Right ventricle myocardium superior (tissue), 1 donor: ENCODE measurements around the gene SLC38A7. TPM values are rescaled to one million over a fixed set of nuclear protein-coding genes. Genes with fewer than 3 reads are reported as not detected.
A peak's percentile ranks its signal among the peaks of the same experiment; 100 is the strongest.
"Not testable (repeated sequence)": the region's sequence is repeated elsewhere in the genome, so short reads cannot be mapped to it uniquely, and the experiment has no call there.

ENCODE experiments used
- ATAC-seq: fragments of 200-7000 bp; cut with Tn5 transposase; one replicate; pipeline ENCODE4 v1.9.1; 2020; ENCODE audit warnings: mild to moderate bottlenecking; ENCODE audit not compliant: poor library complexity
- DNase-seq: peaks from one replicate; pipeline ENCODE4 v3.0.0-alpha.2; 2020
- intact Hi-C: fragments of 100-400 bp; cut with DNase I; formaldehyde crosslinking; loops from one replicate; pipeline ENCODE4 v1.11.2; 2022
- total RNA-seq: library from RNA; stranded (reverse); fragmentation: NEBNext Ultra II Directional; extraction: Animal tissue kit (Norgen Biotek cat#: 25700); gene quantifications from one replicate; pipeline ENCODE4 v1.2.1, GENCODE V29; 2021
- donor health status: DM: no; HTN: yes; CAD: no; lungs with severe emphysema.

Gene SLC38A7
- total RNA-seq, 1 donor from 2014 or later, result 35.3 TPM

DNA sequence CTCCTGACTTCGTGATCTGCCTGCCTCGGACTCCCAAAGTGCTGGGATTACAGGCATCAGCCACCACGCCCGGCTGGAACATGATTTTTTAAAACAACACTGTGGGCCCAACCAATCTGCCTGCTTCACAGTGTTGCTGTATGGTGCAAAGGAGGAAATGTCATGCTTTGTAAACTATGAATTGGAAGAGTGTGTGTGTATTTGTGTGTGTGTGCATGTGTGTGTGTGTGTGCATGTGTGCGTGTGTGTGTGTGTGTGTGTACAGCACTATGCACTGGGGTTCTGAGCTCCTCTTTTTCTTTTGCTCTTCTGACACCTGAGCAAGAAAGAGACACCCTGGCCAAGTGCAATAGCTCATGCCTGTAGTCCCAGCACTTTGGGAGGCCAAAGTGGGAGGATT lies 40.5 kb downstream of the SLC38A7 start:
- DNase-seq, result no peak
- intact Hi-C loops, result no loop called here
- ATAC-seq, result no peak

DNA sequence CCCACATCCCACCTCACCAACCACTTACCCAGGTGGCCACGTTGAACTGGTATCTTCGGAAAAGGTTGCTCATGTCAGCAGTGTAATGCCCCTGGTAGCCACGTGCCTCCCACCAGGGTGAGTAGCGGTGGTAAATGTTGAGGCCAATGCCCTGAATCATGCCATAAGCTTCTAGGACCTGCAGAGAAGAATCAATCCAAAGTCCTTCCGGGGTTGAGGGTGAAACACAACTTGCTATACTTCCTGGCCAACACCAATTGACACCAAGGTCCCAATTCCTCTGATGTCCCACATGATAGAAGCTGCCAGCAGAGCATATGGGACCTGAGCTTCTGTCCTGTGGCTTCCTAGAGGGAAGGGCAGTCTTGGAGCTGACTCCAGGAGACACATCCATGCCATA lies 43.6 kb downstream of the SLC38A7 start:
- ATAC-seq, result no peak
- intact Hi-C loops, result no loop called here

DNA sequence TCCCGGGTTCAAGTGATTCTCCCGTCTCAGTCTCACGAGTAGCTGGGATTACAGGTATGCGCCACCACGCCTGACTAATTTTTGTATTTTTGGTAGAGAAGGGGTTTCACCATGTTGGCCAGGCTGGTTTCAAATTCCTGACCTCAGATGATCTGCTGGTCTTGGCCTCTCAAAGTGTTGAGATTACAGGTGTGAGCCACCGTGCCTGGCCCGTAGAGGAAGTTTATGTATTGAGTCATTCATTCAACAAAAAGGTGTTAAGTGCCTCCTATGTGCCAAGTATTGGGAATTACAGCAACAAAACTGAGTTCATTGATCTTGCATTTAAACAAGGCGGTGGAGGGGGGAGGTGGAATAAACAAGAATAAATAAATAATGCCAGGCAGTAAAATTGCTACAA lies 44.7 kb downstream of the SLC38A7 start:
- intact Hi-C loops, result loop anchor here (10.0 kb wide), 2 partner anchors 125 to 305 kb away; partner anchors contain the start of gene SETD6
- ATAC-seq (no peak), DNase-seq (no peak)

More for the DNA sequence above, 43.6 kb downstream of the SLC38A7 start:
- DNase-seq, result no peak

DNA sequence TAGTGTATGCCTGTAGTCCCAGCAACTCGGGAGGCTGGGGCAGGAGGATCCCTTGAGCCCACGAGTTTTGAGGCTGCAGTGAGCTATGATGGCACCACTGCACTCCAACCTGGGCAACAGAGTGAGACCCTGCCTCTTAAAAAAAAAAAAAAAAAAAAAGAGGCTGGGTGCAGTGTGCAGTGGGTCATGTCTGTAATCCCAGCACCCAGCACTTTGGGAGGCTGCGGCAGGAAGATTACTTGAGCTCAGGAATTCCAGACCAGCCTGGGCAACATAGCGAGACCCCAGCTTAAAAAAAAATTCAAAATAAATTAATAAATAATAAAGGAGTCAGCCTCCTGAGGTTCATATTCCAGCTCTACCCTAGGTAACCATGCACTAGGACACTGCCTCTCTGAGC lies 45.3 kb downstream of the SLC38A7 start:
- no peak for ATAC-seq
- intact Hi-C loops, result loop anchor here (10.0 kb wide), 2 partner anchors 124 to 304 kb away; partner anchors contain the start of gene SETD6
- no peak for DNase-seq

DNA sequence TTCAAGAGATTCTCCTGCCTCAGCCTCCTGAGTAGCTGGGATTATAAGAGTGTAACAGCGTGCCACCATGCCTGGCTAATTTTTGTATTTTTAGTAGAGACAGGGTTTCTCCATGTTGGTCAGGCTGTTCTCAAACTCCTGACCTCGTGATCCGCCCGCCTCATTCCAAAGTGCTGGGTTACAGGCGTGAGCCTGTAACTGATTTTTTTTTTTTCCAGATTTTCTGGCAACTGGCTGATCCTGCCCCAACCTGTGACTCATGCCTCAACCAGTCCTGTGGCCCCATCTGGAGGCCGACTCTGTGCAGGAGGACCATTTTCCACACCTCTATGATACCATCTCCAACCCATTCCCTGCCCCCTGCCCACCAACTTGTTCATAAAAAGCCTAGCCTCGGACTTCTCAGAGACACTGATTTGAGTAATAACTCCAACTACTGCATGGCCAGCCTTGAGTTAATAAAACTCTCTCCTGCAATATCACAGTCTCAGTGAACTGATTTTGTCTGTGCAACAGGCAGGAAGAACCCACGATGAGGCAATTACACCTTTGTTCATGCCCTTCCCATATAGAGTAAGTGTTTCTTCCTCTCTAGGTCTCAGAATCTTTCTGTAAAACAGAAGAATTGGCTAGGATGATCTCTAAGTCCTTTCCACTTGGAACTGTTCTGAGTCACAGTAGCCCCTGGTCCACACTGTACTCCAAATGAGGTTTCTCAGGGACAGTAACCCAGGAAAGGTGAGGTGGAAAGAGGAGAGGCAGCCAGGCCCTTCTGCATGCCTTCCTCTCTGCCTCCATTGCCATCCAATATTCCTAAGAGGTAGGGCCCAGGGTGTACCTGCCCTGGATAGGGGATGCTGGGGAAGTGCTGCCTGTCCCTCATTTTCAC lies 46.2 kb downstream of the SLC38A7 start:
- ATAC-seq, result peak; percentile 93
- DNase-seq, result peak; percentile 47
- intact Hi-C loops, result loop anchor here (10.0 kb wide), 2 partner anchors 124 to 304 kb away; partner anchors contain the start of gene SETD6

DNA sequence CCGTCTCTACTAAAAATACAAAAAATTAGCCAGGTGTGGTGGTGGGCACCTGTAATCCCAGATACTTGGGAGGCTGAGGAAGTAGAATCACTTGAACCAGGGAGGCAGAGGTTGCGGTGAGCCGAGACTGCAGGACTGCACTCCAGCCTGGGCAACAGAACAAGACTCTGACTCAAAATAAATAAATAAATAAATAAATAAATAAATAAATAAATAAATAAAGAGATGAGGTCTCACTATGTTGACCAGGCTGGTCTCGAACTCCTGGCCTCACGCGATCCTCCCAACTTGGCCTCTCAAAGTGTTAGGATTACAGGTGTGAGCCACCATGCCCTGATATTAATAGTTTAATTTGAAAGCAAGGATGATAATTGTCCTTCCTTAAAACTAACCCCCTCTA lies 47.5 kb downstream of the SLC38A7 start:
- intact Hi-C loops, result loop anchor here (10.0 kb wide), 2 partner anchors 122 to 302 kb away; partner anchors contain the start of gene SETD6
- not testable (repeated sequence) for ATAC-seq, DNase-seq

DNA sequence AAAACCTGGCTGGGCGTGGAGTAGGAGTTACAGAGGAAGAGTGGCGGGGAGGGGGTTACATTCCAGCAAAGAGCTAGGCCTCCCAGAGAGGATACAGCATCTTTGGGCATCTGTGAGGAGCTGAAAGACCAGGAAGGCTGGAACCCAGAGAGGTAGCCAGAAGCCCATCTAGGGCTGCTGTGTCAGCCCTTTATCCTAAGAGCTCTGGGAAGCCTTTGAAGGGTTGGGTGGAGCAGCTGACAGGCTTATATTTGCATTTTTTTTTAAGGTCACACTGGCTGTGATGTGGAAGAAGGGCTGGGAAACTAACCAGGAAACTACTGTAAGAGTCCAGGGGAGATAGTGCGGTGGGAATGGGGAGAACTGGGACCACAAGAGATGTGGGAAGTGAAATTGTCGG lies 48.1 kb downstream of the SLC38A7 start:
- intact Hi-C loops, result loop anchor here (10.0 kb wide), 2 partner anchors 122 to 302 kb away; partner anchors contain the start of gene SETD6
- DNase-seq (no peak), ATAC-seq (no peak)

DNA sequence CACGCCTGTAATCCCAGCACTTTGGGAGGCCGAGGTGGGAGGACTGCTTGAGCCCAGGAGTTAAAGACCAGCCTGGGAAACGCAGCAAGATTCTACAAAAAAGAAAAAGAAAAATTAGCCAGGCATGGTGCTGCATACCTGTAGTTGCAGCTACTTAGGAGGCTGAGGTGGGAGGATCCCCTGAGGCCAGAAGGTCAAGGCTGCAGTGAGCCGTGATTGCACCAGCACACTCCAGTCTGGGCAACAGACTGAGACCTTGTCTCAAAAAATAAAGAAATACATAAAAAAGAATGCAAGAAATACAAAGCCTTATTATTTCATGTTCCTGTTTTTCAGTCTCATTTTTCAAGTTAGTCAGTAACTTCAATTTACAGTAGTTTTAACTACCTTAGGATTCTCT lies 49.1 kb downstream of the SLC38A7 start:
- no peak for DNase-seq
- intact Hi-C loops, result loop anchor here (10.0 kb wide), 2 partner anchors 121 to 301 kb away; partner anchors contain the start of gene SETD6
- ATAC-seq, result no peak

DNA sequence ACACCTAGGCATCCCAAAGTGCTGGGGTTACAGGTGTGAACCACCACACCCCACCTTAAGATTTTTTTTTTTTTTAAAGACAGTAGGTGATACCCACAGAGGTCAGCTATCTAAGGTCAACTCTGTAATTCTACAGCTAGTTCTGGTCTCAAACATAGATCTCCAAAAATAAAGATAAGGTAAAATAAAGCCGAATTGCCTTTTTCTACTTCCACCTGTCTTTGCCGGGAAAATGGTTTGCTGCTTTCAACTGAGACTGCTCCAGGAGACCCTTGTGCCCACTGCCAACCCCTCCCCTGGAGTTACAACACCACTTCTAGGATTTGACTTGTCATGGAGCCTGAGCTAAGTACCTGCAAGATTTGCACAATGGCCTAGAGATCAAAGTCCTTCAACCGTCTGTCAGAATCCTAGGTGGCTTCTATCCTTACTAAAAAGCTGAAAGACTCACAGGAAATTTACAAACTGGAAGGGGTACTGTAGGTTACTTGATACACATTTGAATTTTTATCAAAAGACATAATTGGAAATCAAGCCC lies 50.2 kb downstream of the SLC38A7 start:
- intact Hi-C loops, result loop anchor here (10.0 kb wide), 2 partner anchors 120 to 300 kb away; partner anchors contain the start of gene SETD6

DNA sequence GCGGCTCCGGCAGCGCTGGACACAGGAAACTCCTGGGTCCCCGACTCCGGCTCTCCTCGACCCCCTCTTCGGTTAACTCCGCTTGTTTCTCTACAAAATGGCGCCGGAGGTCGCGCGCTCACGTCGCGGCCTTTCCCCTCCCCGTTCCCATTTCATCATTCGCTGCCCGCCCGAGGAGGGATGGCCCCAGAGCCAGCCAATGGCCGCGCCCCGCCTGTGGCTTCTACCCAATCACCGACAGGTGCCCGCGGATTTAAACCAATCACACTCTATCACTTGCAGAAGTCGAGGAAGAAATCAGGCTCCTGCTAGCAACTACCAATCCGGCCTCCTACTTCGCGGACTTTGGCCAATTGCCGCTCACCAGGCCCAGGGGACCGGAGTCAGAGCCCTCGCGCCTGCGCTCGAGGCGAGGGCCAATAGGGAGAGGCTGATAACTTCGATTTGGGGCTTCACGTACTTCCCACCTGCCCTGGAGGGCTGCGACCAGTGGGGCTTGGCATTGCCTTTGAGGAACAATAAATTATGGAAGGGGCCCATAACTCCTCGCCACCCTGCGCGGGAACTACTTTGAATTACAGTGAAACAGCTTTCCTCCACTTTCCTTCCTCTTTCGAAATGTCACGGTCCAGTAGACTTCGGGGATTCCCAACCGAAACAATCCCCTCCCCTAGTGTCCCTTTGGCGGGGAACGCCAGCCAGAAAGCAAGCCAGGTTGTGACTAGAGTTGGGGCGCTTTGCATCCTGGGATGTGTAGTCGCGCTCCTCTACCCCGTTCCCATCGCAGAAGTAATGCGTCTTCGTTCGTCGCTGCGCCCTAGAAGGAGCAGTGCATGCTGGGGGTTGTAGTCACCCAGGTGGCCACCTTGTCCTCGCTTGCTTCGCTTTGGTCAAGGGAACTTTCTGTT lies 54.6 kb downstream of the SLC38A7 start, which contains the start of gene CNOT1:
CNOT1 (minus strand) TSS at position 94 of the 908 bp plus-strand sequence. CDS start 30,489 bp downstream, outside the sequence.
- ATAC-seq (peak; percentile 94), DNase-seq (peak; percentile 99)
- intact Hi-C loops, result loop anchor here (10.0 kb wide), 2 partner anchors 115 to 295 kb away; partner anchors contain the start of gene SETD6

More for the DNA sequence above, 50.2 kb downstream of the SLC38A7 start:
- no peak for DNase-seq
- ATAC-seq, result no peak

DNA sequence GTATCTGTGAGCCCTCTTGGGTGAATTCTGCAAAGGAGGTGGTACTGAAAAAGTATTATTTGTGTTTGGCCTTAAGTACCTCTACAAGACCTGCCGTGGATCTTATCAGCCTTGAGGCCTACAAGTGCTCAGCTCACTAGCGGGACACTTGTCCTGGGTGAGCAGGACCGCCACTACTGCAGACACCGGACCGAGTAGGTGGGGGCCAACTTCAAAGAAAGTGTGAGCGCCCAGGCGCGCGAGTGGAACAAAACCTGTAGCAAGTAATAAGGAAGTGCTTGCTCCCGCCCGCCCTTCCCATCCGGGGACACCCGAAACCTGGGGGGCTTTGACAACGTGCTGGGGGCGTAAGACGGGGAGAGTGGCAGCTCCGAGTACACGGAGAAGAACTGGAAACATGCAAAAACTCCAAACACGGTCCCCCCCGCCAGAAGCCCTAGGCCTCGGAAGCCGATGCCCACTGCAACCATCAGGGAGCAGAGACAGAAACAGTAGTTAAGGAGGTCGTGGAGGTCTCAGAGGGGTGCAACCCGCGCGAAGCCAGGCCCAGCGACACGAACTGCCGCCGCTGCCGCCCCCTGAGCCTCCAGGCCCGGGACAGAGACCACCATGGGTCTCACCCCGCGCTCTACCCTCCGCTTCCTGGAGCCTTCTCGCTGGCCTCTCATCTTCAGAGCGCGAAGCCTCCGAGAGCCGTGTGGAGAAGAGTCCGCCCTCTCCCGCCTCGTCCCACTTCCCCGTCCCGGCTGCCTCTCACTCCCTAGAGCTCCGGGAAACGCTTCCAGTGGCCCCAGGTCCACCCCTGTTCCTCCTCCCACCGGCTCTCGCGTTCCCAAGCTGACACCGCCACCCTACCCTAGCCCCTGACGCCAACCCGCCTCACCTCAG lies 55.5 kb downstream of the SLC38A7 start:
- peak; percentile 44 for ATAC-seq
- intact Hi-C loops, result no loop called here
- peak; percentile 72 for DNase-seq

DNA sequence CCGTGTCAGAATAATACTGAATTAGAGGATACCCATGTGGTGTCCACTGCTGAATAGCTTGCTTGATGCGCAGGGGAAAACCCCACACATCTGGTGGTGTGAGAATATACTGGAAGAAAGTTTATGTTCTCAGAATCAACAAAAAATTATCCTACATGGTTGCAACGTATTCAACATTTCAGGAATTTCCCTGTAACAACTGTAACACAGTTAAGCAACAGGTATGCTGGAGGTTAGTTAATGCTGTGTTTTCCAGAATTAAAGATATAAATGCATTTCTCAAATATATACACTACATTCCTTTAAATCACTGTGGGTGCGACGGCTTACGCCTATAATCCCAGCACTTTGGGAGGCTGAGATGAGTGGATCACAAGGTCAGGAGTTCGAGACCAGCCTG lies 60.4 kb downstream of the SLC38A7 start:
- intact Hi-C loops, result no loop called here
- DNase-seq (no peak), ATAC-seq (no peak)

DNA sequence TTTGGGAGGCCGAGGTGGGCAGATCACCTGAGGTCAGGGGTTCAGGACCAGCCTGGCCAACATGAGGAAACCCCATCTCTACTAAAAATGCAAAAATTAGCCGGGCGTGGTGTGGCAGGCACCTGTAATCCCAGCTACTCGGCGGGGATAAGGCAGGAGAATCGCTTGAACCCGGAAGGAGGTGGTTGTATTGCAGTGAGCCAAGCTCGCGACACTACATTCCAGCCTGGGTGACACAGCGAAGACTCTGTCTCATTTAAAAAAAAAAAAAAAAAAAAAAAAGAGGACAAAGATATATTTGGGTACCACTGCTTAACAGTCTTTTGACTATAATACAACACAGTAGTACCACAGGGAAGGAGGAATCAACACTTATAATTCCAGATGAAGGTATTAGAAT lies 64.2 kb downstream of the SLC38A7 start:
- ATAC-seq (no peak), DNase-seq (no peak)
- intact Hi-C loops, result no loop called here

DNA sequence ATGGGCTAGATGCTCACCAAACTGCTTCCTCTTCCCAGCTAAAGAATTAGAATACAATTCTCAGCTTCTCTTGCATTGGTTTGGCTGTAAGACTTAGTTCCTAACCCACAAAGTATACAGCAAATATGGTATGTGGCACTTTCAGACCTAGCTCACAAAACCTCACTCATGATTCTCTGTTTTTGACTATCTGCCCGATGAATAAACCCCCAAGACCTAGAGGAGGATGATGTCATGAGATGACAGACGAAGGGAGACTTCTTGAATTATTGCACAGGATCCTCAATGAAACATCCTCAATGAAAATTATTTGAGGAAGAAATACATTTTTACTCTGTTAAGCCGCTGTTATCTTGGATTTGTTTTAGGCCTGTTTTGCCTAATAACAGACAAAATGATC lies 69.3 kb downstream of the SLC38A7 start:
- intact Hi-C loops, result no loop called here
- DNase-seq (no peak), ATAC-seq (no peak)
